Neural crest cell (in vitro differentiated cells): ENCODE results near the gene CSMD2. TPM values are rescaled to one million over a fixed set of nuclear protein-coding genes. Genes with fewer than 3 reads are reported as not detected.
A peak's percentile ranks its signal among the peaks of the same experiment; 100 is the strongest.

ENCODE experiments used
- DNase-seq: peaks from one replicate; pipeline ENCODE4 v3.0.0; 2021; ENCODE audit warnings: low read depth, mixed read lengths, low spot score
- H3K27ac Mint-ChIP-seq: one replicate; pipeline ENCODE4 v1.8.0; 2021; ENCODE audit warnings: mild to moderate bottlenecking, mixed read lengths; ENCODE audit not compliant: unreplicated experiment
- H3K27me3 Mint-ChIP-seq: 2 replicates; pipeline ENCODE4 v1.8.0; 2021; ENCODE audit warnings: low read depth, mild to moderate bottlenecking, mixed read lengths
- H3K36me3 Mint-ChIP-seq: 2 replicates; pipeline ENCODE4 v1.8.0; 2021; ENCODE audit warnings: low read depth, mild to moderate bottlenecking, mixed read lengths
- H3K4me1 Mint-ChIP-seq: 2 replicates; pipeline ENCODE4 v1.8.0; 2021; ENCODE audit warnings: mixed read lengths
- H3K4me3 Mint-ChIP-seq: one replicate; pipeline ENCODE4 v1.8.0; 2021; ENCODE audit warnings: mild to moderate bottlenecking, mixed read lengths
- H3K9me3 Mint-ChIP-seq: 2 replicates; pipeline ENCODE4 v1.8.0; 2021; ENCODE audit warnings: mixed read lengths
- total RNA-seq: library from RNA; stranded (reverse); gene quantifications from 2 replicates; pipeline ENCODE4 v1.2.1, GENCODE V29; 2021
- TF ChIP-seq, protein P1 (sequence below): fragments of 200-600 bp; sonication (generic); conservative IDR thresholded peaks from 2 replicates; pipeline ENCODE4 v1.5.0; 2021; ENCODE audit warnings: antibody characterized with exemption, mild to moderate bottlenecking

The CSMD2 gene
- total RNA-seq, 1 donor from 2014 or later = 0.40 TPM

DNA sequence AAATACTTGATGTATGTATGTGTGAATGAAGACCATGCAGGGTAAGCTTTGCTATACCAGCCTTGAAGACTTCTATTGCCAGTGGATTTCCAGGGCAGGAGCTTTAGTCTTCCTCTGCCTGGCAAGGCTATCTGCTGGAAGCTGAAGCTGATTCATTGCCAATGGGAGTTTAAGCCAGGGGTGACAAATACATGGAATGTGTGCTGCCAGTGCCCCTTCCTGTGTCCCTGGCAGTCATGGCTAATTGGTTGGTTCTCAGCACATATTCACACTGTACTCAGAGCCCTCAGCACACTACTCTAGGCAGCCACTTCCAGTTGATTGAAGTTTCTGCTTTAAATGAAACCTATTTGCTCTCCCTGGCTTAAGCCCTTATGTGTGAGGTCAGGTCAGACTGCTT is 691.1 kb downstream of the CSMD2 start:
- Mint-ChIP-seq H3K9me3 (peaks cover 4% of the 10 kb centered on the region), H3K36me3 (peaks cover 9% of the 10 kb centered on the region), H3K27ac (no peak overlapping the region), H3K4me1 (peaks cover 22% of the 10 kb centered on the region), H3K4me3 (peak overlapping the region; percentile 79), H3K27me3 (no peaks in the 10 kb centered on the region)
- TF ChIP-seq, protein P1, sequence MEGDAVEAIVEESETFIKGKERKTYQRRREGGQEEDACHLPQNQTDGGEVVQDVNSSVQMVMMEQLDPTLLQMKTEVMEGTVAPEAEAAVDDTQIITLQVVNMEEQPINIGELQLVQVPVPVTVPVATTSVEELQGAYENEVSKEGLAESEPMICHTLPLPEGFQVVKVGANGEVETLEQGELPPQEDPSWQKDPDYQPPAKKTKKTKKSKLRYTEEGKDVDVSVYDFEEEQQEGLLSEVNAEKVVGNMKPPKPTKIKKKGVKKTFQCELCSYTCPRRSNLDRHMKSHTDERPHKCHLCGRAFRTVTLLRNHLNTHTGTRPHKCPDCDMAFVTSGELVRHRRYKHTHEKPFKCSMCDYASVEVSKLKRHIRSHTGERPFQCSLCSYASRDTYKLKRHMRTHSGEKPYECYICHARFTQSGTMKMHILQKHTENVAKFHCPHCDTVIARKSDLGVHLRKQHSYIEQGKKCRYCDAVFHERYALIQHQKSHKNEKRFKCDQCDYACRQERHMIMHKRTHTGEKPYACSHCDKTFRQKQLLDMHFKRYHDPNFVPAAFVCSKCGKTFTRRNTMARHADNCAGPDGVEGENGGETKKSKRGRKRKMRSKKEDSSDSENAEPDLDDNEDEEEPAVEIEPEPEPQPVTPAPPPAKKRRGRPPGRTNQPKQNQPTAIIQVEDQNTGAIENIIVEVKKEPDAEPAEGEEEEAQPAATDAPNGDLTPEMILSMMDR = no peak
- DNase-seq = no peak

DNA sequence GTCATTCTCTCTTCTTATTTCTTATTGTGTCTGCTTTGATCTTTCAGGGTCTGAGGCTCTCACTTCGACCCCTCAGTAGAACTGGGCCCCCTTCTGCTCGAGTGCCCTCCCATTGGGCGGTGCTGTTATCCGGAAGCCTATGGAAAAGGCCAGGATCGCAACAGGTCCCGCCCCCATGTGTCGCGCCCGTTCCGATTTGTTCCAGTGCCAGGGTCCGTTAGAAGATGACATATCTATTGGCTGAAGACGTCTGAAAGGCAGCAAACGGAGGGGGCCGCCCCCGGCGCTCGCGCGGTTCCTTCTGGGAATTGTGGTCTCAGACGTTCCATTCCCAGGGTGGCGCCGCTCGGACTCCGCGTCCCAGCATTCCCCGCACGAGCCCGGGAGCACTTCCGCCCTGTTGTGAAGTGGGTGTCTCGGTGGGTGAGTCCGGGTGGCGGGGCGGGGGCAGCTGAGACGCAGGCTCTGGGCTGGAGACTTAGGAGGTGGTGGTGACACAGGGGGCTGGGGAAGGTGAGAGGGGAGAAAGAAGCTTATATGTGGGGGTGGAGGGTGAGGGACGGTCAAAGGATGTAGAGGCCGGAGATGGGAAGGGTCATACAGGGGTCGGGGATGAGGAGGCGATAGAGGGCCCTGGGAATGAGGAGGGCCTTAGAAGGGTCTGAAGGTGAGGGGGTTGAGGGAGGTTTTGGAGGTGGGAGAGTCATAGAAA is 692.6 kb downstream of the CSMD2 start, which contains the start of gene ZSCAN20:
Gene ZSCAN20 (plus strand): TSS at position 377 of the 712 bp plus-strand sequence. CDS start 6,644 bp downstream, outside the sequence.
- Mint-ChIP-seq H3K36me3 (no peaks in the 10 kb centered on the region), H3K27me3 (no peaks in the 10 kb centered on the region), H3K9me3 (no peaks in the 10 kb centered on the region), H3K4me3 (peak within 1 kb of the TSS; percentile 79), H3K4me1 (peaks cover 24% of the 10 kb centered on the region), H3K27ac (no peak within 1 kb of the TSS)
- DNase-seq = peak; percentile 96
- TF ChIP-seq, protein P1 = no peak

DNA sequence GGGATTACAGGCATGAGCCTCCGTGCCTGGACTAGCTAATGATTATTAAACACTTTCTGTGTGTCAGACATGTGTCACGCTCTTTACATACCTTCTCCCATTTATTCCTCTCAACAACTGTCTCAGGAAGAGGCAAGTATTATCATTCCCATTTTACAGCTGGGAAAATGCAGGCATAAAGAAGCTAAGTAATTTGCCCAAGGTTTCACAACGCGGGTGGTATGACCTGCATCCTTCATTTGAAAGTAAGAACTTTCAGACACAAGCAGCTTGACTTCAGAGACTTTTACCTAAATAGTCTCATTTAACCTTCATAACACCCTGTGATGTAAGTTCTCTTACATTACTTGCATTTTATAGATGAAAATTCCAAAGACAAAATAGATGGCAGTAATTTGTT is 693.6 kb downstream of the CSMD2 start:
- H3K9me3 Mint-ChIP-seq = no peaks in the 10 kb centered on the region
- no peaks in the 10 kb centered on the region for H3K27me3 Mint-ChIP-seq
- no peak overlapping the region for H3K27ac Mint-ChIP-seq
- TF ChIP-seq, protein P1 = no peak
- no peak for DNase-seq
- no peak overlapping the region for H3K4me3 Mint-ChIP-seq
- H3K36me3 Mint-ChIP-seq = no peaks in the 10 kb centered on the region
- peaks cover 24% of the 10 kb centered on the region for H3K4me1 Mint-ChIP-seq

DNA sequence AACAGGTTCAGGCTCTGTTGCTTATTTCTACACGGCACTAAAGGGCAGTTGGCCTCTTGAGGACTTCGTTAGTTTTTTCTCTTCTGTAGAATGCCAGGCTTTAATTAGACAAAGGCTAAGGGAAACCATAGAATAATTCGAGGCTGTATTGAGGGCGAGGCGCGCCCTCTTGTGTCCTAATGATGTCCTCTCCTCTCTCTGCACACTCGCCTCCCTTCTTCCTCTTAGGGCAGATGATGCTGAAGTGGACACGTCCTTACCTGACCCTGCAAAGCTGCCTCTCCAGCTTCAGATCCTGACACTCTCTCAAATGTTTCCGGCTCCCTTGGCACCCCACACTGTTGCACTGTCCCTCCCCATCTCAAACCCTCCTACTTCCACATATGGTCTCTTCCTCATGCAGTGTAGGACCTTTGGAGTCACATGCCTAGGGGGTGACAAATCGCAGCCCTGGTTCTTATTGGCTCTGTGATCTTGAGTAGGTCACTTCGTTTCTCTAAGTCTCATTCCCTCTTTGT is 694.5 kb downstream of the CSMD2 start:
- H3K4me1 Mint-ChIP-seq = peaks cover 24% of the 10 kb centered on the region
- H3K27ac Mint-ChIP-seq = no peak overlapping the region
- peak; percentile 66 for DNase-seq
- TF ChIP-seq, protein P1 = peak; percentile 89
- H3K27me3 Mint-ChIP-seq = no peaks in the 10 kb centered on the region
- no peaks in the 10 kb centered on the region for H3K9me3 Mint-ChIP-seq
- H3K36me3 Mint-ChIP-seq = no peaks in the 10 kb centered on the region
- peak overlapping the region; percentile 68 for H3K4me3 Mint-ChIP-seq

DNA sequence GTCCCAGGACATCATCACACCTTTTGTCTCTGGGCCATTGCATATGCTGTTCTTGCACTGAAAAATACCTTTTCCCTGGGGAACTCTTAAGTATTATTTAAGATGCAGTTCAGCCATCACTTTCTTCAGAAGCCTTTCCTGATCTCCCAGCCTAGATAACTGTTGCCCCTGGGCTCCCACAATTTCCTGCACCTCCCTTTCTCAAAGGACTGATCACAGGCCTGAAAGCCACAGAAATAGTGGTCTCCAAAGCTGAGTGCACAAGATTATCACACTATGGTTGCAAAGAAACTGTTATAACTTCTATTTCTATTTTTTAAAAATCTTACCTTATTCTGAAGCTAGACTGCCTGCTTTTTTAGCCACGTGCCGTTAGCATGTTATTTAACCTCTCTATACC is 695.3 kb downstream of the CSMD2 start:
- no peak for DNase-seq
- TF ChIP-seq, protein P1 = no peak
- H3K27me3 Mint-ChIP-seq = no peaks in the 10 kb centered on the region
- no peaks in the 10 kb centered on the region for H3K36me3 Mint-ChIP-seq
- H3K4me3 Mint-ChIP-seq = no peak overlapping the region
- peaks cover 24% of the 10 kb centered on the region for H3K4me1 Mint-ChIP-seq
- no peak overlapping the region for H3K27ac Mint-ChIP-seq
- no peaks in the 10 kb centered on the region for H3K9me3 Mint-ChIP-seq
